Heart left ventricle (tissue), 13 donors: Measurements from ENCODE around the gene FGFBP3.

Source experiments
- CTCF ChIP-seq, 12 donors: fragments of 200-600 bp; sonication (generic) in 4 of 12; IDR thresholded peaks; one replicate each; pipeline versions ENCODE4 v1.5.0 to v1.8.0; 2018 to 2022; ENCODE audit warnings: antibody characterized with exemption in 12 of 12, mild to moderate bottlenecking in 5 of 12
- POLR2A ChIP-seq, 2 donors: fragments of 450-650 bp; IDR thresholded peaks; one replicate each; pipeline ENCODE4 v1.6.1; 2017; ENCODE audit warnings: antibody characterized with exemption in 2 of 2, mild to moderate bottlenecking in 2 of 2, moderate library complexity in 2 of 2
- donor health status: ischemic (EF 13 %, LVEDD 7.1; RV severe dilation, severe dysfunction).
- donor health status: DM: no; HTN: yes; CAD: no.
- donor health status: DM: no; HTN: no; CAD: no.
- donor health status: ischemic (EF 25% LVEDD 6.9; RV normal size, moderate dysfunction).
- donor health status: ischemic (EF 25% LVEDD 5.7; RV mildly dilated, moderate dysfunction).
- donor health status: ischemic (EF 35%, LVEDD 5.7; RV mildly dilated, moderate dysfunction).
- donor health status: nonischemic (EF 11% LVEDD 7.7; RV severe dilation, severe dysfunction).
- donor health status: DM: yes; HTN: yes; CAD: no.
- donor health status: PGD.
- donor health status: ischemic (EF 29% LVEDD 5.4; RV normal size, mild dysfunction).
- donor health status: nonischemic (EF 23%, LVEDD 6.1; RV moderate dilation, normal function).

- TF ChIP-seq CTCF (IDR thresholded peaks at IDR 0.05) (no peak), POLR2A (IDR thresholded peaks at IDR 0.05) (no peak)
Observed at GRCh38 chr10:91930939-91931338, 21.7 kb upstream of the FGFBP3 start.
